ENCODE results near the gene HCN1. TPM values are rescaled to one million over a fixed set of nuclear protein-coding genes. Genes with fewer than 3 reads are reported as not detected.

The HCN1 gene
- total RNA-seq (2022) (not detected in 2 replicates), Bru-seq, nascent RNA (percentile 2 among the genes with signal in this experiment), BruChase-seq, experiment 1, labeled RNA remaining after a 6-hour chase (percentile 2 among the genes with signal in this experiment), BruChase-seq, experiment 2, labeled RNA remaining after a 2-hour chase (percentile 2 among the genes with signal in this experiment)
- long read RNA-seq = 0 reads

GRCh38 chr5:45696206-45696836 is at the start of gene HCN1:
Gene HCN1 (minus strand): TSS chr5:45696380.
- DNase-seq (ENCODE audit: unreplicated experiment) = no peak
- no peak within 1 kb of the TSS for H3K4me3 Mint-ChIP-seq (ENCODE audit: unreplicated experiment)
- no peak for TF ChIP-seq CTCF (IDR thresholded peaks at IDR 0.05; ENCODE audit: unreplicated experiment)
- H3K4me1 Mint-ChIP-seq (ENCODE audit: insufficient read depth, unreplicated experiment) = no peaks in the 10 kb centered on the region
- BruUV-seq (replicated peaks) = no TSS peak
- intact Hi-C loops (cut with micrococcal nuclease) = no loop called here
- no peaks in the 10 kb centered on the region for H3K36me3 Mint-ChIP-seq (ENCODE audit: insufficient read depth, unreplicated experiment)
- H3K9me3 Mint-ChIP-seq (ENCODE audit: unreplicated experiment) = peaks cover 12% of the 10 kb centered on the region
- ChIA-PET POLR2A (no interaction called here), CTCF (interaction anchor here (0.7 kb wide), 1 partner anchor 136 kb away, joined by 3 read pairs; no protein-coding TSS in a partner anchor)
- H3K27me3 Mint-ChIP-seq (ENCODE audit: insufficient read depth, unreplicated experiment) = no peaks in the 10 kb centered on the region
- no peak within 1 kb of the TSS for H3K27ac Mint-ChIP-seq (ENCODE audit: low read depth, unreplicated experiment)

- ChIA-PET CTCF (interaction anchor here (0.7 to 1.5 kb wide), 2 partner anchors 13 to 35 kb away, joined by 3 read pairs; no protein-coding TSS in a partner anchor), POLR2A (no interaction called here)
- no TSS peak for BruUV-seq (replicated peaks)
- H3K4me1 Mint-ChIP-seq (ENCODE audit: insufficient read depth, unreplicated experiment) = no peaks in the 10 kb centered on the region
- intact Hi-C loops (cut with micrococcal nuclease) = no loop called here
- no peaks in the 10 kb centered on the region for H3K36me3 Mint-ChIP-seq (ENCODE audit: insufficient read depth, unreplicated experiment)
- TF ChIP-seq CTCF (IDR thresholded peaks at IDR 0.05; ENCODE audit: unreplicated experiment) = no peak
- H3K27ac Mint-ChIP-seq (ENCODE audit: low read depth, unreplicated experiment) = no peak overlapping the region
- H3K27me3 Mint-ChIP-seq (ENCODE audit: insufficient read depth, unreplicated experiment) = no peaks in the 10 kb centered on the region
- H3K4me3 Mint-ChIP-seq (ENCODE audit: unreplicated experiment) = no peak overlapping the region
- no peaks in the 10 kb centered on the region for H3K9me3 Mint-ChIP-seq (ENCODE audit: unreplicated experiment)
- DNase-seq (ENCODE audit: unreplicated experiment) = no peak
Observed at GRCh38 chr5:45741110-45741509, 44.9 kb upstream of the HCN1 start.

GRCh38 chr5:45737153-45737552 is 41.0 kb upstream of the HCN1 start:
- ChIA-PET CTCF (no interaction called here), POLR2A (no interaction called here)
- Mint-ChIP-seq H3K4me3 (ENCODE audit: unreplicated experiment) (no peak overlapping the region), H3K27me3 (ENCODE audit: insufficient read depth, unreplicated experiment) (no peaks in the 10 kb centered on the region), H3K27ac (ENCODE audit: low read depth, unreplicated experiment) (no peak overlapping the region), H3K9me3 (ENCODE audit: unreplicated experiment) (no peaks in the 10 kb centered on the region), H3K36me3 (ENCODE audit: insufficient read depth, unreplicated experiment) (no peaks in the 10 kb centered on the region), H3K4me1 (ENCODE audit: insufficient read depth, unreplicated experiment) (no peaks in the 10 kb centered on the region)
- intact Hi-C loops (cut with micrococcal nuclease) = no loop called here
- no TSS peak for BruUV-seq (replicated peaks)
- no peak for TF ChIP-seq CTCF (IDR thresholded peaks at IDR 0.05; ENCODE audit: unreplicated experiment)
- DNase-seq (ENCODE audit: unreplicated experiment) = no peak

GRCh38 chr5:45725537-45725936 is 29.4 kb upstream of the HCN1 start:
- DNase-seq (ENCODE audit: unreplicated experiment) = no peak
- Mint-ChIP-seq H3K36me3 (ENCODE audit: insufficient read depth, unreplicated experiment) (no peaks in the 10 kb centered on the region), H3K27ac (ENCODE audit: low read depth, unreplicated experiment) (no peak overlapping the region), H3K9me3 (ENCODE audit: unreplicated experiment) (no peaks in the 10 kb centered on the region), H3K4me1 (ENCODE audit: insufficient read depth, unreplicated experiment) (no peaks in the 10 kb centered on the region), H3K27me3 (ENCODE audit: insufficient read depth, unreplicated experiment) (no peaks in the 10 kb centered on the region), H3K4me3 (ENCODE audit: unreplicated experiment) (no peak overlapping the region)
- ChIA-PET POLR2A (no interaction called here), CTCF (no interaction called here)
- intact Hi-C loops (cut with micrococcal nuclease) = no loop called here
- no peak for TF ChIP-seq CTCF (IDR thresholded peaks at IDR 0.05; ENCODE audit: unreplicated experiment)
- BruUV-seq (replicated peaks) = no TSS peak

All from MCF 10A (cell line).